ENCODE results near the gene CYGB. TPM values are rescaled to one million over a fixed set of nuclear protein-coding genes. Genes with fewer than 3 reads are reported as not detected.
A peak's percentile ranks its signal among the peaks of the same experiment; 100 is the strongest.

CYGB gene
- total and polyA plus RNA-seq, 2 of the 13 experiments (the other 11 are each of a cell fraction or from before 2014, with no cell fraction given) = 18.9 to 27.1 TPM

DNA sequence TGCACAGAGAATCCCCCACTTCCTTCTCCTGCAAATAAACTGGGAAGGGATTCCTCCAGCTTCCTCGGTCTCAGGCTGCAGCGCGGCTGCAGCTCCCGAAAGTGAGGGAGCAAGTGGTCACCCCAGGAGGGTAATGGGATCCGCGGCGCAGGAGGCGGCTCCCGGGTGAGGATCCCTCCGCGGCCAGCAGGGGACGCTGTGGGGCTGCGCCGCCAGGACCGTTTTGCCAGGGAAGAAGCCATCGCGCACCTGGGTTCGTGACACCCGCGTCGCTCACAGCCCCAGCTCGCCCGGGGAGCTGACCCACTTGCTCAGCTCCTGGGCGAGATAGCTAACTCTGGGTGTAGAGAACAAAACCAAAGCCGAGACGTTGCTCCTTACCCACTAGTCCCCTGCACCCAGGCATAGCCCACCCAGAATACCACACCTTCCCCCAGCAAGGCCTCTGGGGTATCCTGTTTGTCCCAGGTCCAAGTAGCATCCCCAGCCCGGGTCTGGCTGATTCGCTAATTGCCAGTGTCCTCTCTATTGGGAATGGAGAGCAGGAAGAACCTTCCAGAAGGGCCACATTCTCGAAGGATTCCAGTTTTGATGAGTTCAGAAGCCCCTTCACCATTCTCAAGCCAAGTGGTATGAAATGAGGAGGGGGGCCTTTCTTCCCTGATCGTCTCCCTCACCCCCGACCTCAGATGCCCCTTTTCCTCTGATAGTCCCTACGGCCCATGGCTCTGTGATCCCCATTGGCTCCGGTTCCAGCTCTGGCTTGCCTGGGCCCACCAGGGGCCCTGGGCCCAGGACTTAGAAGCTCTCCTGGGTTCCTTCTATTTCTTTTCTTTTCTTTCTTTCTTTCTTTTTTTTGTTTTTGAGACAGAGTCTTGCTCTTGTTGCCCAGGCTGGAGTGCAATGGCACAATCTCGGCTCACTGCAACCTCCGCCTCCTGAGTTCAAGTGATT lies 14.1 kb downstream of the CYGB start (continued):
- TF ChIP-seq, protein P1, sequence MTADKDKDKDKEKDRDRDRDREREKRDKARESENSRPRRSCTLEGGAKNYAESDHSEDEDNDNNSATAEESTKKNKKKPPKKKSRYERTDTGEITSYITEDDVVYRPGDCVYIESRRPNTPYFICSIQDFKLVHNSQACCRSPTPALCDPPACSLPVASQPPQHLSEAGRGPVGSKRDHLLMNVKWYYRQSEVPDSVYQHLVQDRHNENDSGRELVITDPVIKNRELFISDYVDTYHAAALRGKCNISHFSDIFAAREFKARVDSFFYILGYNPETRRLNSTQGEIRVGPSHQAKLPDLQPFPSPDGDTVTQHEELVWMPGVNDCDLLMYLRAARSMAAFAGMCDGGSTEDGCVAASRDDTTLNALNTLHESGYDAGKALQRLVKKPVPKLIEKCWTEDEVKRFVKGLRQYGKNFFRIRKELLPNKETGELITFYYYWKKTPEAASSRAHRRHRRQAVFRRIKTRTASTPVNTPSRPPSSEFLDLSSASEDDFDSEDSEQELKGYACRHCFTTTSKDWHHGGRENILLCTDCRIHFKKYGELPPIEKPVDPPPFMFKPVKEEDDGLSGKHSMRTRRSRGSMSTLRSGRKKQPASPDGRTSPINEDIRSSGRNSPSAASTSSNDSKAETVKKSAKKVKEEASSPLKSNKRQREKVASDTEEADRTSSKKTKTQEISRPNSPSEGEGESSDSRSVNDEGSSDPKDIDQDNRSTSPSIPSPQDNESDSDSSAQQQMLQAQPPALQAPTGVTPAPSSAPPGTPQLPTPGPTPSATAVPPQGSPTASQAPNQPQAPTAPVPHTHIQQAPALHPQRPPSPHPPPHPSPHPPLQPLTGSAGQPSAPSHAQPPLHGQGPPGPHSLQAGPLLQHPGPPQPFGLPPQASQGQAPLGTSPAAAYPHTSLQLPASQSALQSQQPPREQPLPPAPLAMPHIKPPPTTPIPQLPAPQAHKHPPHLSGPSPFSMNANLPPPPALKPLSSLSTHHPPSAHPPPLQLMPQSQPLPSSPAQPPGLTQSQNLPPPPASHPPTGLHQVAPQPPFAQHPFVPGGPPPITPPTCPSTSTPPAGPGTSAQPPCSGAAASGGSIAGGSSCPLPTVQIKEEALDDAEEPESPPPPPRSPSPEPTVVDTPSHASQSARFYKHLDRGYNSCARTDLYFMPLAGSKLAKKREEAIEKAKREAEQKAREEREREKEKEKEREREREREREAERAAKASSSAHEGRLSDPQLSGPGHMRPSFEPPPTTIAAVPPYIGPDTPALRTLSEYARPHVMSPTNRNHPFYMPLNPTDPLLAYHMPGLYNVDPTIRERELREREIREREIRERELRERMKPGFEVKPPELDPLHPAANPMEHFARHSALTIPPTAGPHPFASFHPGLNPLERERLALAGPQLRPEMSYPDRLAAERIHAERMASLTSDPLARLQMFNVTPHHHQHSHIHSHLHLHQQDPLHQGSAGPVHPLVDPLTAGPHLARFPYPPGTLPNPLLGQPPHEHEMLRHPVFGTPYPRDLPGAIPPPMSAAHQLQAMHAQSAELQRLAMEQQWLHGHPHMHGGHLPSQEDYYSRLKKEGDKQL (CRISPR knock-in tag; IDR thresholded peaks at IDR 0.05; ENCODE audit: low read depth) = 0 out of 2 replicates have a peak, but pooled peaks have one; percentile 37
- peak; percentile 86 for TF ChIP-seq ZSCAN9 (CRISPR knock-in tag; IDR thresholded peaks at IDR 0.05; ENCODE audit: borderline replicate concordance)
- no peak; the same call in 1 of the 2 replicates for TF ChIP-seq ZNF891 (CRISPR knock-in tag; IDR thresholded peaks at IDR 0.05)
- TF ChIP-seq, protein P2, sequence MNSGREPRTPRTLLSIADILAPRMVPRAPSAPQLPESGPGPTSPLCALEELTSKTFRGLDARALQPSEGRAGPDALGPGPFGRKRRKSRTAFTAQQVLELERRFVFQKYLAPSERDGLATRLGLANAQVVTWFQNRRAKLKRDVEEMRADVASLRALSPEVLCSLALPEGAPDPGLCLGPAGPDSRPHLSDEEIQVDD (CRISPR knock-in tag; IDR thresholded peaks at IDR 0.05; ENCODE audit: borderline replicate concordance) = no peak
- TF ChIP-seq KLF13 (CRISPR knock-in tag; IDR thresholded peaks at IDR 0.05) = no peak
- peak; percentile 56; the same call in 1 of the 2 replicates for TF ChIP-seq BCL6 (CRISPR knock-in tag; IDR thresholded peaks at IDR 0.05)
- TF ChIP-seq, protein P3, sequence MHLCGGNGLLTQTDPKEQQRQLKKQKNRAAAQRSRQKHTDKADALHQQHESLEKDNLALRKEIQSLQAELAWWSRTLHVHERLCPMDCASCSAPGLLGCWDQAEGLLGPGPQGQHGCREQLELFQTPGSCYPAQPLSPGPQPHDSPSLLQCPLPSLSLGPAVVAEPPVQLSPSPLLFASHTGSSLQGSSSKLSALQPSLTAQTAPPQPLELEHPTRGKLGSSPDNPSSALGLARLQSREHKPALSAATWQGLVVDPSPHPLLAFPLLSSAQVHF (CRISPR knock-in tag; IDR thresholded peaks at IDR 0.05) = no peak
- TF ChIP-seq, protein P4, sequence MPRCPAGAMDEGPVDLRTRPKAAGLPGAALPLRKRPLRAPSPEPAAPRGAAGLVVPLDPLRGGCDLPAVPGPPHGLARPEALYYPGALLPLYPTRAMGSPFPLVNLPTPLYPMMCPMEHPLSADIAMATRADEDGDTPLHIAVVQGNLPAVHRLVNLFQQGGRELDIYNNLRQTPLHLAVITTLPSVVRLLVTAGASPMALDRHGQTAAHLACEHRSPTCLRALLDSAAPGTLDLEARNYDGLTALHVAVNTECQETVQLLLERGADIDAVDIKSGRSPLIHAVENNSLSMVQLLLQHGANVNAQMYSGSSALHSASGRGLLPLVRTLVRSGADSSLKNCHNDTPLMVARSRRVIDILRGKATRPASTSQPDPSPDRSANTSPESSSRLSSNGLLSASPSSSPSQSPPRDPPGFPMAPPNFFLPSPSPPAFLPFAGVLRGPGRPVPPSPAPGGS (CRISPR knock-in tag; IDR thresholded peaks at IDR 0.05) = peak; percentile 67; the same call in 1 of the 2 replicates
- no peak for TF ChIP-seq SNRNP70 (IDR thresholded peaks at IDR 0.05; ENCODE audit: low read depth, low read length)
- no peak for TF ChIP-seq MTA3 (CRISPR knock-in tag; IDR thresholded peaks at IDR 0.05)
- TF ChIP-seq ATF7-NPFF (CRISPR knock-in tag; IDR thresholded peaks at IDR 0.05; ENCODE audit: low read depth) = no peak; the same call in 1 of the 2 replicates
- TF ChIP-seq ELF4 (CRISPR knock-in tag; IDR thresholded peaks at IDR 0.05; ENCODE audit: borderline replicate concordance) = 0 out of 2 replicates have a peak, but pooled peaks have one; percentile 40
- TF ChIP-seq NFIB (CRISPR knock-in tag; IDR thresholded peaks at IDR 0.05; ENCODE audit: borderline replicate concordance) = no peak
- TF ChIP-seq, protein P5, sequence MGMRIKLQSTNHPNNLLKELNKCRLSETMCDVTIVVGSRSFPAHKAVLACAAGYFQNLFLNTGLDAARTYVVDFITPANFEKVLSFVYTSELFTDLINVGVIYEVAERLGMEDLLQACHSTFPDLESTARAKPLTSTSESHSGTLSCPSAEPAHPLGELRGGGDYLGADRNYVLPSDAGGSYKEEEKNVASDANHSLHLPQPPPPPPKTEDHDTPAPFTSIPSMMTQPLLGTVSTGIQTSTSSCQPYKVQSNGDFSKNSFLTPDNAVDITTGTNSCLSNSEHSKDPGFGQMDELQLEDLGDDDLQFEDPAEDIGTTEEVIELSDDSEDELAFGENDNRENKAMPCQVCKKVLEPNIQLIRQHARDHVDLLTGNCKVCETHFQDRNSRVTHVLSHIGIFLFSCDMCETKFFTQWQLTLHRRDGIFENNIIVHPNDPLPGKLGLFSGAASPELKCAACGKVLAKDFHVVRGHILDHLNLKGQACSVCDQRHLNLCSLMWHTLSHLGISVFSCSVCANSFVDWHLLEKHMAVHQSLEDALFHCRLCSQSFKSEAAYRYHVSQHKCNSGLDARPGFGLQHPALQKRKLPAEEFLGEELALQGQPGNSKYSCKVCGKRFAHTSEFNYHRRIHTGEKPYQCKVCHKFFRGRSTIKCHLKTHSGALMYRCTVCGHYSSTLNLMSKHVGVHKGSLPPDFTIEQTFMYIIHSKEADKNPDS (CRISPR knock-in tag; IDR thresholded peaks at IDR 0.05) = no peak
- TF ChIP-seq ZNF547 (CRISPR knock-in tag; IDR thresholded peaks at IDR 0.05) = 0 out of 2 replicates have a peak, but pooled peaks have one; percentile 18
- TF ChIP-seq ZNF615 (CRISPR knock-in tag; IDR thresholded peaks at IDR 0.05; ENCODE audit: borderline replicate concordance) = no peak
- no peak for TF ChIP-seq ZNF326 (CRISPR knock-in tag; IDR thresholded peaks at IDR 0.05; ENCODE audit: borderline replicate concordance)
